Activated T-helper 2 cell treated with anti-CD3 and anti-CD28 coated beads, Interferon-gamma antibody, Interleukin-2, Interleukin-4, amounts not matched to agents 10 μg/mL and 5 μg/mL and 100 μg/mL, durations not matched to agents 14 hours and 24 hours and 36 hours (primary cell): ENCODE results near the gene IRAK1BP1. TPM values are rescaled to one million over a fixed set of nuclear protein-coding genes. Genes with fewer than 3 reads are reported as not detected.

Source experiments
- DNase-seq: peaks from one replicate; pipeline ENCODE4 v3.0.0; 2021; ENCODE audit warnings: low spot score
- H3K27ac Mint-ChIP-seq: one replicate; pipeline ENCODE4 v1.8.0; 2021; ENCODE audit warnings: mixed read lengths
- H3K27me3 Mint-ChIP-seq: one replicate; pipeline ENCODE4 v1.8.0; 2021; ENCODE audit warnings: low read depth, mixed read lengths
- H3K36me3 Mint-ChIP-seq: one replicate; pipeline ENCODE4 v1.8.0; 2021; ENCODE audit warnings: low read depth, mixed read lengths
- H3K4me1 Mint-ChIP-seq: one replicate; pipeline ENCODE4 v1.8.0; 2021; ENCODE audit warnings: low read depth, mixed read lengths
- H3K4me3 Mint-ChIP-seq: one replicate; pipeline ENCODE4 v1.8.0; 2021; ENCODE audit warnings: low read depth, mild to moderate bottlenecking, moderate library complexity, mixed read lengths
- H3K9me3 Mint-ChIP-seq: one replicate; pipeline ENCODE4 v1.8.0; 2021; ENCODE audit warnings: mixed read lengths
- intact Hi-C: fragments of 100-400 bp; cut with micrococcal nuclease; formaldehyde crosslinking; loops from one replicate; pipeline ENCODE4 v1.15.1; 2023
- total RNA-seq: library from RNA; stranded (reverse); gene quantifications from 2 replicates; pipeline ENCODE4 v1.2.3, GENCODE V29; 2022

Gene IRAK1BP1
- total RNA-seq: 2.3 and 2.6 TPM in 2 replicates

- H3K9me3 Mint-ChIP-seq: no peaks in the 10 kb centered on the region
- H3K27ac Mint-ChIP-seq: peak within 1 kb of the TSS; percentile 93
- H3K4me1 Mint-ChIP-seq: peaks cover 12% of the 10 kb centered on the region
- DNase-seq: peak; percentile 82
- peak within 1 kb of the TSS; percentile 90 for H3K4me3 Mint-ChIP-seq
- H3K36me3 Mint-ChIP-seq: peaks cover 10% of the 10 kb centered on the region
- intact Hi-C loops: loop anchor here (1.0 to 5.0 kb wide), 3 partner anchors 45 to 367 kb away; partner anchors contain the start of genes HMGN3 and PHIP
- no peaks in the 10 kb centered on the region for H3K27me3 Mint-ChIP-seq
These were observed at the start of gene IRAK1BP1 for GRCh38 chr6:78867370-78868040. Gene IRAK1BP1, plus strand, starts transcription at chr6:78867551. Its CDS starts 26 bp downstream, at chr6:78867577.

DNA sequence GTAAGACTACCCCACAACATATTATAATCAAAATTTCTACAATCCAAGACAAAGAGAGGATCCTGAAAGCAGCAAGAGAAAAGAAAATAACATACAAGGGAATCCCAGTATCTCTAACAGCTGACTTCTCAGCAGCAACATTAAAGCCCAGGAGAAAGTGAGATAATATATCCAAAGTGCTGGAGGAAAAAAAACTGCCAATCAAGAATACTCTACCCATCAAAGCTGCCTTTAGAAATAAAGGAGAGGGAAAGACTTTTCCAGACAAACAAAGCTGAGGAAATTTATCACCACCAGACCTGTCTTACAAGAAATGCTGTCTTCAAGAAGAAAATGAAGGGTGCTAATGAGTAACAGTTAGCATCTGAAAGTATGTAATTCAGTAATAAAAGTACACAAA is 43.3 kb upstream of the IRAK1BP1 start:
- no peaks in the 10 kb centered on the region for H3K27me3 Mint-ChIP-seq
- intact Hi-C loops: no loop called here
- no peaks in the 10 kb centered on the region for H3K4me1 Mint-ChIP-seq
- no peaks in the 10 kb centered on the region for H3K9me3 Mint-ChIP-seq
- H3K36me3 Mint-ChIP-seq: no peaks in the 10 kb centered on the region
- no peak overlapping the region for H3K27ac Mint-ChIP-seq
- no peak overlapping the region for H3K4me3 Mint-ChIP-seq
- no peak for DNase-seq

DNA sequence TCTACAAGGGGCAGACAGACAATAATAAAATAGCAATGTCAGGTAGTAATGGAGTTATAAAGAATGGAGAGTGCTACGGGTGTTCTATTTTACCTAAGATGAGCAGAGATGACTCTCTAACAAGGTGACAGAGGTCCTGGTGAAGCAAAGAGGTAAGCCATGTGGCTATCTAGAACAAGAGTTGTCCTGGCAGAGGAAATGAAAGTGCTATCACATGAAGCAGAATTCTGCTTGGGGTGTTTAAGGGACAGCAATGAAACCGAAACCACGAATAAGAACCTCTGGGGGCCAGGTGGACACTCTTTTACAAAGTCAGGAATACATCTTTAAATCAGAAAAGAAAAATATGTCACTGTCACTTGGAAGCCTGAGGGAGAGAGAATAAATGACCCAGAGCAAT is 37.9 kb upstream of the IRAK1BP1 start:
- H3K9me3 Mint-ChIP-seq: no peaks in the 10 kb centered on the region
- intact Hi-C loops: no loop called here
- DNase-seq: no peak
- H3K27me3 Mint-ChIP-seq: no peaks in the 10 kb centered on the region
- H3K36me3 Mint-ChIP-seq: no peaks in the 10 kb centered on the region
- H3K4me1 Mint-ChIP-seq: no peaks in the 10 kb centered on the region
- no peak overlapping the region for H3K4me3 Mint-ChIP-seq
- no peak overlapping the region for H3K27ac Mint-ChIP-seq

DNA sequence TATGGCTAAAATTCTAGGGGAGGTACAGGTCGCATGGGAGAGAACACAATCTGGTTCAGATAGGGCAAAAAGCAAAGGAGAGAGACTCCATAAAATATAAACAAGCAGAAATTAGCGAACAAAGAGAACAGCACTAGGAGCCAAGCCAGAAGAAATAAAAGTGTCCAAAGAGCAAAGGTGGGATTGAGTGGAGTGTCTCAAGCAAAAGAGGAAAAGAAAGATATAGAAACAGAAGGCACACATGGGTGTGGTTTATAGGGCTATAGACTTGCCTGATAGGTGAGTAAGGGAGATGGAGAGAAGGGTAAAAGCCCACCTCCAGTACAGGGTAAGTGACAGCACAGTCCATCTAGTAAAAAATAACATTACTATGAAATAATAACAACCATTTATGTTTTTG is 36.5 kb upstream of the IRAK1BP1 start:
- no peaks in the 10 kb centered on the region for H3K4me1 Mint-ChIP-seq
- no peaks in the 10 kb centered on the region for H3K27me3 Mint-ChIP-seq
- no peak for DNase-seq
- intact Hi-C loops: no loop called here
- no peak overlapping the region for H3K4me3 Mint-ChIP-seq
- H3K9me3 Mint-ChIP-seq: no peaks in the 10 kb centered on the region
- no peak overlapping the region for H3K27ac Mint-ChIP-seq
- H3K36me3 Mint-ChIP-seq: no peaks in the 10 kb centered on the region

DNA sequence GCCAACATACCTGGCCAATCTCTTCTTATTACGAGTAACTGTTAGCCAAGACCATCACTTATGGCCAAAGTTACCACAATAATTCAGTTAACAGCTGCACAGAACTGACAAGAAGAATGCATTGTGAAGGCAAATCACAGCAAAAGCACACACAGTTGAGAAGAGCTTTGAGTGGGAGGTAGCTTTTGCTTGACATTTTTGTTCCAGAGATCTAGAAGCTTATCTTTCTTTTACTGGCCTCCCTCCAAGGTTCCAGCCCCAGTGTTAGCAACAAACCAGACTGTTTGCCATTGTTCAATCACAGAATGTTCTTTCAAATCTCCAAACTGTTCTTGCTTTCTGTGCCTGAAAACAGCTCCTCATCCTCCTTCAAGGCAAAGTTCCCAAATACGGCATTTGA is 35.9 kb upstream of the IRAK1BP1 start:
- H3K27ac Mint-ChIP-seq: no peak overlapping the region
- no peak for DNase-seq
- H3K36me3 Mint-ChIP-seq: no peaks in the 10 kb centered on the region
- intact Hi-C loops: no loop called here
- no peaks in the 10 kb centered on the region for H3K27me3 Mint-ChIP-seq
- H3K9me3 Mint-ChIP-seq: no peaks in the 10 kb centered on the region
- no peaks in the 10 kb centered on the region for H3K4me1 Mint-ChIP-seq
- no peak overlapping the region for H3K4me3 Mint-ChIP-seq

- no peak for DNase-seq
- Mint-ChIP-seq H3K27ac (no peak overlapping the region), H3K36me3 (no peaks in the 10 kb centered on the region), H3K4me1 (no peaks in the 10 kb centered on the region), H3K27me3 (peaks cover 3% of the 10 kb centered on the region), H3K9me3 (no peaks in the 10 kb centered on the region), H3K4me3 (no peak overlapping the region)
- intact Hi-C loops: no loop called here
These were observed 35.1 kb upstream of the IRAK1BP1 start for GRCh38 chr6:78832091-78832808.

- peaks cover 3% of the 10 kb centered on the region for H3K27me3 Mint-ChIP-seq
These were observed 31.5 kb upstream of the IRAK1BP1 start for GRCh38 chr6:78835817-78836216.

GRCh38 chr6:78836598-78836997 is 30.8 kb upstream of the IRAK1BP1 start:
- DNase-seq: no peak
- Mint-ChIP-seq H3K36me3 (no peaks in the 10 kb centered on the region), H3K27me3 (peaks cover 3% of the 10 kb centered on the region), H3K9me3 (no peaks in the 10 kb centered on the region), H3K4me1 (no peaks in the 10 kb centered on the region), H3K27ac (no peak overlapping the region), H3K4me3 (no peak overlapping the region)
- intact Hi-C loops: no loop called here

More at GRCh38 chr6:78835817-78836216, 31.5 kb upstream of the IRAK1BP1 start:
- no peaks in the 10 kb centered on the region for H3K36me3 Mint-ChIP-seq
- intact Hi-C loops: no loop called here
- H3K4me1 Mint-ChIP-seq: no peaks in the 10 kb centered on the region
- no peak for DNase-seq
- no peak overlapping the region for H3K27ac Mint-ChIP-seq
- no peaks in the 10 kb centered on the region for H3K9me3 Mint-ChIP-seq
- H3K4me3 Mint-ChIP-seq: no peak overlapping the region

GRCh38 chr6:78841111-78841510 is 26.2 kb upstream of the IRAK1BP1 start:
- no peak for DNase-seq
- Mint-ChIP-seq H3K4me1 (no peaks in the 10 kb centered on the region), H3K27ac (no peak overlapping the region), H3K9me3 (no peaks in the 10 kb centered on the region), H3K27me3 (peaks cover 7% of the 10 kb centered on the region), H3K36me3 (no peaks in the 10 kb centered on the region), H3K4me3 (no peak overlapping the region)
- intact Hi-C loops: no loop called here

DNA sequence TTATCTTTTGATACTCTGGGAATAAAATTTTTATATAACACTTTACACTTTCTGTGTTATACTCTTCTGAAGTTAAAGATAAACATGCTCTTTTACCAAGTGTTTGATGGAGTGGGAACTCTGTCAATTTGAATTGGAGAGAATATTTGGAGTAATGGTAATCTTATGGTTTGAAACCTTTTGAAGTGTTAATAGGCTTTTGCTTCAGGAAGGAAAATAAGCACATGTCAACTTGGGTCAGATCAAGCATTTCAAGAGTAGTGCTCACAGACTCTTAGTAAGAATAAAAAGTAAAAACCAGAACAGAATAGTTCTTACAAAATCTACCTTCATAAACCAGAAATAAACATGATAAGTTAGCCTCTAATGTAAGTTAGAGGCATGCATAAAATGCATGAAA is 24.4 kb upstream of the IRAK1BP1 start:
- Mint-ChIP-seq H3K27ac (no peak overlapping the region), H3K9me3 (no peaks in the 10 kb centered on the region), H3K27me3 (peaks cover 4% of the 10 kb centered on the region), H3K4me3 (no peak overlapping the region), H3K4me1 (no peaks in the 10 kb centered on the region), H3K36me3 (no peaks in the 10 kb centered on the region)
- no peak for DNase-seq
- intact Hi-C loops: no loop called here

GRCh38 chr6:78844899-78845298 is 22.5 kb upstream of the IRAK1BP1 start:
- no peak overlapping the region for H3K4me3 Mint-ChIP-seq
- DNase-seq: no peak
- no peaks in the 10 kb centered on the region for H3K4me1 Mint-ChIP-seq

GRCh38 chr6:78845567-78845966 is 21.8 kb upstream of the IRAK1BP1 start:
- DNase-seq: no peak
- intact Hi-C loops: no loop called here
- Mint-ChIP-seq H3K4me3 (no peak overlapping the region), H3K4me1 (no peaks in the 10 kb centered on the region), H3K27me3 (peaks cover 4% of the 10 kb centered on the region), H3K36me3 (no peaks in the 10 kb centered on the region), H3K9me3 (no peaks in the 10 kb centered on the region), H3K27ac (no peak overlapping the region)

More at GRCh38 chr6:78844899-78845298, 22.5 kb upstream of the IRAK1BP1 start:
- H3K36me3 Mint-ChIP-seq: no peaks in the 10 kb centered on the region
- H3K27me3 Mint-ChIP-seq: peaks cover 4% of the 10 kb centered on the region
- H3K27ac Mint-ChIP-seq: no peak overlapping the region
- intact Hi-C loops: no loop called here
- no peaks in the 10 kb centered on the region for H3K9me3 Mint-ChIP-seq

GRCh38 chr6:78850621-78851020 is 16.7 kb upstream of the IRAK1BP1 start:
- H3K4me3 Mint-ChIP-seq: no peak overlapping the region
- no peaks in the 10 kb centered on the region for H3K9me3 Mint-ChIP-seq
- no peak overlapping the region for H3K27ac Mint-ChIP-seq
- intact Hi-C loops: no loop called here
- no peaks in the 10 kb centered on the region for H3K36me3 Mint-ChIP-seq
- H3K27me3 Mint-ChIP-seq: no peaks in the 10 kb centered on the region
- DNase-seq: no peak
- H3K4me1 Mint-ChIP-seq: no peaks in the 10 kb centered on the region
